Mesothelial cell of epicardium (in vitro differentiated cells): ENCODE measurements around the gene MYADML2. TPM values are rescaled to one million over a fixed set of nuclear protein-coding genes. Genes with fewer than 3 reads are reported as not detected.
"Not testable (repeated sequence)": the region's sequence is repeated elsewhere in the genome, so short reads cannot be mapped to it uniquely, and the experiment has no call there.

Experiments
- DNase-seq, 2 experiments: peaks; one replicate each; pipeline ENCODE4 v3.0.0; 2021; ENCODE audit warnings: low spot score in 2 of 2; ENCODE audit not compliant: unreplicated experiment in 2 of 2
- H3K27ac Mint-ChIP-seq: 2 replicates; pipeline ENCODE4 v1.8.0; 2021; ENCODE audit warnings: mixed read lengths
- H3K27me3 Mint-ChIP-seq: 2 replicates; pipeline ENCODE4 v1.8.0; 2021; ENCODE audit warnings: low read depth, mixed read lengths
- H3K36me3 Mint-ChIP-seq: 2 replicates; pipeline ENCODE4 v1.8.0; 2021; ENCODE audit warnings: mixed read lengths
- H3K4me1 Mint-ChIP-seq: 2 replicates; pipeline ENCODE4 v1.8.0; 2021; ENCODE audit warnings: mixed read lengths
- H3K4me3 Mint-ChIP-seq: 2 replicates; pipeline ENCODE4 v1.8.0; 2021; ENCODE audit warnings: mild to moderate bottlenecking, moderate library complexity, mixed read lengths
- H3K9me3 Mint-ChIP-seq: 2 replicates; pipeline ENCODE4 v1.8.0; 2021; ENCODE audit warnings: mixed read lengths
- CTCF ChIP-seq: fragments of 200-600 bp; sonication (generic); IDR thresholded peaks from one replicate; pipeline ENCODE4 v1.5.0; 2021; ENCODE audit warnings: antibody characterized with exemption; ENCODE audit not compliant: unreplicated experiment
- total RNA-seq: library from RNA; stranded (reverse); gene quantifications from 3 replicates; pipeline ENCODE4 v1.2.1, GENCODE V29; 2021

Gene MYADML2
- total RNA-seq, 1 donor from 2014 or later = not detected

- no peak for DNase-seq
- no peak overlapping the region for H3K4me3 Mint-ChIP-seq
Measured at GRCh38 chr17:81956607-81957589, 9.9 kb upstream of the MYADML2 start.

GRCh38 chr17:81955756-81956544, 8.9 kb upstream of the MYADML2 start:
- Mint-ChIP-seq H3K27ac (no peak overlapping the region), H3K36me3 (no peaks in the 10 kb centered on the region), H3K4me3 (no peak overlapping the region), H3K27me3 (peaks cover 24% of the 10 kb centered on the region), H3K4me1 (peaks cover 6% of the 10 kb centered on the region), H3K9me3 (no peaks in the 10 kb centered on the region)
- no peak for TF ChIP-seq CTCF
- no peak for DNase-seq

More at GRCh38 chr17:81956607-81957589, 9.9 kb upstream of the MYADML2 start:
- no peak for TF ChIP-seq CTCF
- Mint-ChIP-seq H3K9me3 (no peaks in the 10 kb centered on the region), H3K4me1 (peaks cover 6% of the 10 kb centered on the region), H3K27ac (no peak overlapping the region), H3K27me3 (peaks cover 23% of the 10 kb centered on the region), H3K36me3 (no peaks in the 10 kb centered on the region)

- no peak for TF ChIP-seq CTCF
- no peaks in the 10 kb centered on the region for H3K9me3 Mint-ChIP-seq
- H3K27me3 Mint-ChIP-seq = peaks cover 23% of the 10 kb centered on the region
- no peak for DNase-seq
- H3K4me1 Mint-ChIP-seq = peaks cover 6% of the 10 kb centered on the region
- no peak overlapping the region for H3K4me3 Mint-ChIP-seq
- H3K36me3 Mint-ChIP-seq = no peaks in the 10 kb centered on the region
- H3K27ac Mint-ChIP-seq = no peak overlapping the region
Measured at GRCh38 chr17:81955058-81955681, 8.1 kb upstream of the MYADML2 start.

GRCh38 chr17:81954131-81955057, 7.4 kb upstream of the MYADML2 start:
- Mint-ChIP-seq H3K4me3 (no peak overlapping the region), H3K9me3 (no peaks in the 10 kb centered on the region), H3K27ac (no peak overlapping the region), H3K36me3 (no peaks in the 10 kb centered on the region), H3K27me3 (peaks cover 23% of the 10 kb centered on the region), H3K4me1 (peaks cover 6% of the 10 kb centered on the region)
- no peak for DNase-seq
- TF ChIP-seq CTCF = no peak

- not testable (repeated sequence) for H3K36me3 Mint-ChIP-seq, H3K9me3 Mint-ChIP-seq, H3K4me3 Mint-ChIP-seq, H3K4me1 Mint-ChIP-seq, DNase-seq, H3K27ac Mint-ChIP-seq
- peaks cover 16% of the 10 kb centered on the region for H3K27me3 Mint-ChIP-seq
Measured at GRCh38 chr17:81953443-81953842, 6.4 kb upstream of the MYADML2 start.
